Ovary (tissue), 3 donors: ENCODE results near the gene CALHM6.

Experiments used
- CTCF ChIP-seq, 3 donors: fragments of 450-650 bp in 2 of 3; fragments of 200-600 bp in 1 of 3; IDR thresholded peaks; one replicate each; pipeline versions ENCODE4 v1.5.1 to v1.8.0; 2016 to 2022; ENCODE audit warnings: antibody characterized with exemption in 3 of 3, mild to moderate bottlenecking in 1 of 3
- EP300 ChIP-seq: sonication (generic); formaldehyde crosslinking; IDR thresholded peaks from one replicate; pipeline ENCODE4 v1.6.1; 2017; ENCODE audit warnings: antibody characterized with exemption
- POLR2A ChIP-seq: fragments of 450-650 bp; IDR thresholded peaks from one replicate; pipeline ENCODE4 v1.6.1; 2017; ENCODE audit warnings: antibody characterized with exemption, mild to moderate bottlenecking, moderate library complexity
- donor health status: DM: no; HTN: no; CAD: no.

GRCh38 chr6:116426551-116426950 is 34.6 kb upstream of the CALHM6 start:
- no peak for TF ChIP-seq CTCF (IDR thresholded peaks at IDR 0.05)
- no peak for TF ChIP-seq POLR2A
- TF ChIP-seq EP300: no peak
